Endothelial cell of umbilical vein (primary cell): ENCODE measurements around the gene RAP2A. TPM values are rescaled to one million over a fixed set of nuclear protein-coding genes. Genes with fewer than 3 reads are reported as not detected.

ENCODE experiments used
- BruUV-seq: library from RNA; stranded (reverse); fragments of 400-500 nt; replicated peaks from 2 replicates; lab custom pipeline; 2021; lab: Mats Ljungman, UMichigan
- CTCF ChIA-PET: fragments of 300-600, 350-600 bp; sonication (Branson Sonifier 250); formaldehyde crosslinking; loops from one replicate; lab custom pipeline; 2021; ENCODE audit warnings: antibody characterized with exemption, inconsistent platforms; lab: Charles Lee
- POLR2A ChIA-PET: fragments of 300-600, 350-600 bp; sonication (Branson Sonifier 250); formaldehyde crosslinking; loops from one replicate; lab custom pipeline; 2021; ENCODE audit warnings: antibody characterized with exemption, inconsistent platforms; lab: Charles Lee
- DNase-seq: peaks from one replicate; pipeline ENCODE4 v3.0.0-alpha.2; 2011; ENCODE audit warnings: low read depth, low spot score
- FAIRE-seq: peaks from 2 replicates; lab custom pipeline; 2011; peaks lifted over from hg19 to GRCh38; lab: Jason Lieb, UNC
- H2AFZ ChIP-seq: 2 replicates; pipeline ENCODE4 v1.6.0; 2012; ENCODE audit warnings: low read depth, low read length, control low read depth, inconsistent platforms
- H3K27ac ChIP-seq: 2 replicates; pipeline ENCODE4 v1.5.1; 2011; ENCODE audit warnings: low read depth, mild to moderate bottlenecking, control low read depth, low read length, moderate library complexity; ENCODE audit not compliant: insufficient read depth
- H3K27me3 ChIP-seq, 2 experiments: 2 replicates each; pipeline versions ENCODE4 v1.6.0 to v1.6.1; 2011; ENCODE audit warnings: low read length in 2 of 2, mixed read lengths in 1 of 2; ENCODE audit not compliant: control insufficient read depth in 2 of 2, insufficient read depth in 2 of 2
- H3K36me3 ChIP-seq, 2 experiments: 2 replicates in 1 of 2; 3 replicates in 1 of 2; pipeline ENCODE4 v1.5.1; 2011; ENCODE audit warnings: low read length in 2 of 2, mild to moderate bottlenecking in 1 of 2, moderate library complexity in 1 of 2; ENCODE audit not compliant: control insufficient read depth in 2 of 2, insufficient read depth in 2 of 2; ENCODE audit errors: extremely low read depth in 1 of 2
- H3K4me1 ChIP-seq: 3 replicates; pipeline ENCODE4 v1.5.1; 2011; ENCODE audit warnings: mild to moderate bottlenecking, low read length; ENCODE audit not compliant: control insufficient read depth, insufficient read depth; ENCODE audit errors: extremely low read depth
- H3K4me2 ChIP-seq: 2 replicates; pipeline ENCODE4 v1.6.1; 2011; ENCODE audit warnings: low read length, control low read depth, mixed read lengths; ENCODE audit not compliant: insufficient read depth
- H3K4me3 ChIP-seq, 3 experiments: fragments of 200-600 bp in 1 of 3; sonication (generic), shearing (Covaris generic) in 1 of 3; replicated peaks in 1 of 3; 2 replicates each; pipeline ENCODE4 v1.5.1; 2011 to 2016; ENCODE audit warnings: control low read depth in 3 of 3, low read length in 3 of 3, mild to moderate bottlenecking in 2 of 3, inconsistent platforms in 1 of 3, low read depth in 1 of 3, moderate library complexity in 1 of 3; ENCODE audit not compliant: insufficient read depth in 1 of 3
- H3K79me2 ChIP-seq: 2 replicates; pipeline ENCODE4 v1.6.0; 2012; ENCODE audit warnings: low read length, inconsistent platforms; ENCODE audit not compliant: control insufficient read depth, insufficient read depth
- H3K9ac ChIP-seq: replicated peaks from 2 replicates; pipeline ENCODE3; 2011; ENCODE audit warnings: low read length, control low read depth; ENCODE audit not compliant: insufficient read depth; ENCODE audit errors: extremely low read depth
- H3K9me1 ChIP-seq: replicated peaks from 3 replicates; pipeline ENCODE4 v1.6.0; 2011; ENCODE audit warnings: mild to moderate bottlenecking, low read length; ENCODE audit not compliant: control insufficient read depth, insufficient read depth; ENCODE audit errors: extremely low read depth
- H3K9me3 ChIP-seq: replicated peaks from 2 replicates; pipeline ENCODE4 v1.5.1; 2012; ENCODE audit warnings: low read length, inconsistent platforms; ENCODE audit not compliant: control insufficient read depth, insufficient read depth
- H4K20me1 ChIP-seq: replicated peaks from 2 replicates; pipeline ENCODE3; 2011; ENCODE audit warnings: mild to moderate bottlenecking, low read length; ENCODE audit not compliant: control insufficient read depth, insufficient read depth; ENCODE audit errors: extremely low read depth
- CTCF ChIP-seq, 2 donors: IDR thresholded peaks; 1 replicate in 1 of 2; 2 replicates in 1 of 2; pipeline ENCODE4 v1.5.1; 2011; ENCODE audit warnings: low read length in 2 of 2, mild to moderate bottlenecking in 2 of 2, moderate library complexity in 2 of 2, control low read depth in 1 of 2, inconsistent platforms in 1 of 2, low read depth in 1 of 2; ENCODE audit not compliant: insufficient read depth in 1 of 2; ENCODE audit errors: extremely low read depth in 1 of 2
- EZH2 ChIP-seq: IDR thresholded peaks from 2 replicates; pipeline ENCODE4 v1.6.1; 2012; ENCODE audit warnings: borderline replicate concordance, low read depth, mild to moderate bottlenecking, moderate library complexity, low read length, inconsistent platforms; ENCODE audit not compliant: severe bottlenecking
- FOS ChIP-seq: IDR thresholded peaks from 2 replicates; pipeline ENCODE4 v1.6.1; 2011; ENCODE audit warnings: mild to moderate bottlenecking, low read length, moderate library complexity, borderline replicate concordance; ENCODE audit not compliant: insufficient read depth
- GATA2 ChIP-seq: IDR thresholded peaks from 2 replicates; pipeline ENCODE4 v1.7.0; 2011; ENCODE audit warnings: low read depth, mild to moderate bottlenecking, moderate library complexity, mixed read lengths, low read length; ENCODE audit not compliant: insufficient read length, insufficient read depth
- JUN ChIP-seq: IDR thresholded peaks from 2 replicates; pipeline ENCODE4 v1.6.1; 2011; ENCODE audit warnings: borderline replicate concordance, low read depth; ENCODE audit not compliant: insufficient read length, insufficient read depth
- MAX ChIP-seq: IDR thresholded peaks from 2 replicates; pipeline ENCODE4 v1.6.1; 2011; ENCODE audit not compliant: insufficient read depth, insufficient read length
- MYC ChIP-seq: IDR thresholded peaks from one replicate; pipeline ENCODE4 v1.6.1; 2011; ENCODE audit warnings: mild to moderate bottlenecking, low read depth, low read length
- POLR2A ChIP-seq: IDR thresholded peaks from 2 replicates; pipeline ENCODE4 v1.6.1; 2012; ENCODE audit warnings: low read depth, mild to moderate bottlenecking, control low read depth, low read length
- POLR2AphosphoS5 ChIP-seq: IDR thresholded peaks from 2 replicates; pipeline ENCODE4 v1.6.1; 2012; ENCODE audit warnings: low read depth, mild to moderate bottlenecking, control low read depth, low read length, moderate library complexity; ENCODE audit not compliant: insufficient read depth
- dilution Hi-C: fragments of 300-500 bp; cut with MboI; formaldehyde crosslinking; loops from one replicate; pipeline ENCODE4 v1.15.0; 2019; ENCODE audit warnings: low sequenced_read_pairs; ENCODE audit not compliant: extremely low pct_ligation_motif_present
- intact Hi-C: fragments of 100-400 bp; cut with micrococcal nuclease; formaldehyde crosslinking; loops from one replicate; pipeline ENCODE4 v1.10.0; 2022
- polyA plus RNA-seq, 4 experiments: library from polyadenylated mRNA; depleted of rRNA in 3 of 4; stranded (reverse) in 3 of 4; unstranded in 1 of 4; fragments of >200 nt; gene quantifications; 2 replicates each; pipeline versions ENCODE4 v1.2.1 to v1.2.3, GENCODE V29; 2011 to 2012; ENCODE audit warnings: missing spikeins in 1 of 4
- total RNA-seq: library from RNA; stranded (reverse); gene quantifications from 2 replicates; pipeline ENCODE4 v1.2.3, GENCODE V29; 2021

RAP2A gene
- total and polyA plus RNA-seq, 2 donors (not counting 3 experiments of a cell fraction or from before 2014, with no cell fraction given): 7.8 to 44.4 TPM

- Histone ChIP-seq H3K27me3 (no peaks in the 10 kb centered on the region), H3K9me1 (no peaks in the 10 kb centered on the region), H3K36me3 (peaks cover 14 to 16% of the 10 kb centered on the region in 2 experiments), H3K27ac (no peak overlapping the region), H3K79me2 (peaks cover 2% of the 10 kb centered on the region), H3K9me3 (no peaks in the 10 kb centered on the region), H3K4me2 (no peak overlapping the region), H3K4me3 (no peak overlapping the region), H2AFZ (no peak overlapping the region), H3K4me1 (no peaks in the 10 kb centered on the region), H4K20me1 (peaks cover 4% of the 10 kb centered on the region), H3K9ac (no peak overlapping the region)
- dilution Hi-C loops: no loop called here
- DNase-seq (no peak), FAIRE-seq (no peak)
- intact Hi-C loops: no loop called here
- ChIA-PET CTCF (no interaction called here), POLR2A (no interaction called here)
- BruUV-seq: no TSS peak
- TF ChIP-seq EZH2: no peak
Observed at GRCh38 chr13:97385854-97386253, 48.1 kb upstream of the RAP2A start.

- POLR2A ChIA-PET: interaction anchor here (1.5 kb wide), 1 partner anchor 46 kb away, joined by 3 read pairs; no protein-coding TSS in a partner anchor
- Histone ChIP-seq H3K9me1 (no peaks in the 10 kb centered on the region), H3K4me2 (no peak overlapping the region), H4K20me1 (peaks cover 4% of the 10 kb centered on the region), H2AFZ (no peak overlapping the region), H3K79me2 (peaks cover 2% of the 10 kb centered on the region), H3K27me3 (no peaks in the 10 kb centered on the region), H3K4me1 (no peaks in the 10 kb centered on the region), H3K9ac (no peak overlapping the region), H3K27ac (no peak overlapping the region), H3K36me3 (peaks cover 16 to 23% of the 10 kb centered on the region in 2 experiments), H3K4me3 (no peak overlapping the region), H3K9me3 (no peaks in the 10 kb centered on the region)
- no peak for TF ChIP-seq GATA2
- TF ChIP-seq MYC: no peak
- TF ChIP-seq MAX: no peak
- TF ChIP-seq POLR2AphosphoS5: no peak
- no peak for TF ChIP-seq FOS
- no peak for TF ChIP-seq EZH2
- no peak for TF ChIP-seq POLR2A
- no peak for TF ChIP-seq CTCF (IDR thresholded peaks at IDR 0.05; ENCODE audit: extremely low read depth in 1 of 2, insufficient read depth in 1 of 2, low read depth in 1 of 2, low read length in 2 of 2)
- TF ChIP-seq JUN: no peak
- no TSS peak for BruUV-seq
- DNase-seq (no peak), FAIRE-seq (no peak)
- dilution Hi-C loops (no loop called here), intact Hi-C loops (no loop called here)
- CTCF ChIA-PET: interaction anchor here (0.9 kb wide), 1 partner anchor 8 kb away, joined by 3 read pairs; no protein-coding TSS in a partner anchor
Observed at GRCh38 chr13:97386801-97387484, 47.0 kb upstream of the RAP2A start.
